Islet precursor cell (in vitro differentiated cells): Measurements from ENCODE around the gene FAM177B.

Experiments
- DNase-seq: peaks from one replicate; pipeline ENCODE4 v3.0.0-alpha.2; 2018

Gene FAM177B

DNA sequence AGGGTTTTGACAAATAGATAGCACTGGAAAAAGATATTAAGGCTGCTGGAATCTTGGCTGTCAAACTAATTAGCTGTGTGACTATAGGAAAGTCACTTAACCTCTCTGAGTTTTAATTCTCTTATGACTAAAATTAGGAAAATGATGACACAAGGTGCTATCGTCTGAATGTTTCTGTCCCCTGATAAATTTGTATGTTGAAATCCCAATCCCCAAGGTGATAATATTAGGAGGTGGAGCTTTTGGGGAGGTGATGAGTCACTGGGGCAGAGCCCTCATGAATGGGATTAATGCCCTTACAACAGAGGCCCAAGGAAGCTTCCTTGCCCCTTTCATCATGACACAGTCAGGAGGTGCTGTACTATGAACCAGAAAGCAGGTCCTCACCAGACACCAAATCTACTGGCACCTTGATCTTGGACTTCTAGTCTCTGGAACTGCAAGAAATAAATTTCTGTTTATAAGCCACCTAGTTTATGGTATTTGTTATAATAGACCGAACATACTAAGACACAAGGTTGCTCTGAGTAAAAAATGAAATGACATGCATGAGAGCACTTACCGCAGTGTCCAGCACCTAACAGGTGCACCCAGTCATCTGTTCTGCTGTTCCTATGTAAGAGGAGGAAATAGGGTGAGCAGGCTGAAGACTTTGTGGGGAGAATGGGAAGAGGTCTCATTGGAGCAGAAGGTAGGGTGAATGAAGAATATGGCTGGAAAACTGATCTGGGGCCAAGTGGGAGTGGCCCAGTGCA lies 51.6 kb downstream of the FAM177B start:
- no peak for DNase-seq

DNA sequence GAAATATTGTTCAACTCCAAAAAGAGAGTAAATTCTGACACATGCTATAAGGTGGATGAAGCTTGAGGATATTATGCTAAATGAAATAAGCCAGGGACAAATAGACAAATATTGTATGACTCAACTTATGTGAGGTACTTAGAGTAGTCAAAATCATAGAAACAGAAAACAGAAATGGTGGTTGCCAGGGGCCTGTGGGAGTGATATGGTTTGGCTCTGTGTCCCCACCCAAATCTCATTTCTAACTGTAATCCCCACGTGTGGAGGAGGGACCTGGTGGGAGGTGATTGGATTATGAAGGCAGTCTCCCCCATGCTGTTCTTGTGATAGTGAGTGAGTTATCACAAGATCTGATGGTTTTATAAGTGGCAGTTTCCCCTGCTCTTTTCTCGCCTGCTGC lies 53.1 kb downstream of the FAM177B start:
- DNase-seq = no peak

DNA sequence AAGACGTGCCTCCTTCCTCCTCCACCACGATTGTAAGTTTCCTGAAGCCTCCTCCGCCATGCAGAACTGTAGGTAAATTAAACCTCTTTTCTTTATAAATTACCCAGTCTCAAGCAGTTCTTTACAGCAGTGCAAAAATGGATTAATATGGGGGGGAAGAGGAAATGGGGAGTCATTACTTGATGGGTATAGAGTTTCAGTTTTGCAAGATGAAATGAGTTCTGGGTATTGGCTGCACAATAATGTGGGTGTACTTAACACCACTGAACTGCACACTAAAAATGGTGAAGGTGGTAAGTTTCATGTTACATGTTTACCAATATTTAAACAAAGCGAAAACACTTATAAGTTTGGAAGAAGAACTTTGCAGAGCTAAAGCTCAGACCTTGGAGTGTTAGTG lies 53.5 kb downstream of the FAM177B start:
- DNase-seq = no peak

DNA sequence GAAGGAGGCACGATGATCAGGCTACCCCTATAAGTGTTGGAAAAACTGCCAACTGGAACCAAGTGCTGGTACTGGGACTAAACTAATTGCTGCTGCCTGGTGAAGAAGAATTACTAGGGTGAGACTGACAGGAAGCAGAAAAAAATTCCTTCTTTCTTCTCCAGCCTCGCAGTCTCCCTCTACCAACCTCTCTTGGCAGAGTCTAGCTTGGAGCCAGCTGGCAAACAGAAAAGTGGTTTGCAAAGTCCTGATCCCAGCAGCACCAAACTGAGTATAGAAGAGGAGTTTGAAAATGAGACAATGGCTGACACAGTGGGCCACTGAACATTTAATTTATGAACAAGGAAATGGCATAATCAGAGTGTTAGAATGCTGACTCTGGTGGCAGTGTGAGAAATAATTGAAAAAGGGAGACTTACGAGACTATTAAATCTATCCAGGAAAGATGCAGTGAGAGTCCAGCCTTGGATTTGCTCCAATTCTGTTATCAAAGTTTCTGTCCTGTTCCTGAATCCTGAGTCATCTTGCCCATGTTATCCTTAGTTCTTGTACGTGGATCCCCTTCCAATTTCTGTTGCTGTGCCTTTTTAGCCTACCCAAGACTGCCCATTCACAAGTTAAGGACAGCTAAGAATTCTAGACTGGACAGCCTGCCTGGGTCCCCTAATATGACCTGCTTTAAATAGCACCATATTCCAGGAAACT lies 54.2 kb downstream of the FAM177B start:
- no peak for DNase-seq

DNA sequence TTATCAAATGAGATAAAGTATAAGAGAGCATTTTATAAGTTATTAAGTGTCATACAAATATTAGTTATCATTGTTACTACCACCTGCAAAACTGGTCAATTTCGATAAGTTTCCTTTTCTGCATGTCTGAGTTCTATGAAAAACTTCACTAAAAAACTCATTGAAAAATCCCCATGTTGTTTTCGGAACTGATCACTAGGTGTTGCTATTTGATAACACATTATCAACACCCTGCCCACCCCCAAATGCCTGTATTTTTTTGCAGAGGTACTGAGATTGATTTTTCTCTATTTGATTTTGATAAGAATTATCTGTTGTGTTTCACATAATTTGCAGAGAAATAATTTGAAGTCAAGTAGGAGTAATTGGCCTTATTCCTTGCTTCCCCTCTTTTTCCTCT lies 55.7 kb downstream of the FAM177B start:
- no peak for DNase-seq

DNA sequence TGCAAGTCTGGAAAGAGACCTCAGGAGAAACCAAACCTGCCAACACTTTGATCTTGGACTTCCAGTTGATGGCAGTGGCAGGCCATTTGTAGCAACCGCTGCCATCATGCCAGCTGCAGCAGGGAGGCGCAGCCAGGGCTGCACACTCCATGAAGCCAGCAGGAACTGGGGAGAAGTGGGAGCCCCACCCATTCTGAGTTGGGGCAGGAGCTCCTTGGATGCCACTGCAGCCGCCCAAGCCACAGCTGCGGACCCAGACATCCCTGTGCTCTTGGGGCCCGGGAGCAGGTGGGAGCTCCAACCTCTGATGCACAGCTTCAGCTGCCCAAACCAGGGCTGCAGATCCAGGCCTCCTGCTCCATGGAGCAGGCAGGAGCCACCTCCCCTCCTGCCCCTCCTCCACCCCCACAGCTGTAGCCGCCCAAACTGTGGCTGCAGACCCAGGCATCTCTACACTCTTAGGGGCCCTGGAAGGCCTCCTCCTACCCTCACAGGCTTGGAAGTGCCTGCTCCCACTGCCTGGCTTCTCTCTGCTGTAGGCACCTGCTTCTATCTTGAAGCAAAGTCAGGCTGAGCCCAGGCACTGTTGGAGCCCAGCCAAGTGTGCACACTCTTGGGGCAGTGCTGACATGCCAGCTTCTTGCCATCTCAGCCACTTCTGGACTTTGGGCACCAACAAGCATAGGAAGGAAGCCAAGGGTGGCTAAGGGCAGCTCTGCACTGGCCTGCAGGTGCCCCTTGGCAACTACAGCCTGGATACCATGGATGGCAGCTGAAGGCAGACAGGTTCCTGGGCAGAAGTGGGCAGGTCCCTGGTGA lies 57.9 kb downstream of the FAM177B start:
- DNase-seq = no peak

DNA sequence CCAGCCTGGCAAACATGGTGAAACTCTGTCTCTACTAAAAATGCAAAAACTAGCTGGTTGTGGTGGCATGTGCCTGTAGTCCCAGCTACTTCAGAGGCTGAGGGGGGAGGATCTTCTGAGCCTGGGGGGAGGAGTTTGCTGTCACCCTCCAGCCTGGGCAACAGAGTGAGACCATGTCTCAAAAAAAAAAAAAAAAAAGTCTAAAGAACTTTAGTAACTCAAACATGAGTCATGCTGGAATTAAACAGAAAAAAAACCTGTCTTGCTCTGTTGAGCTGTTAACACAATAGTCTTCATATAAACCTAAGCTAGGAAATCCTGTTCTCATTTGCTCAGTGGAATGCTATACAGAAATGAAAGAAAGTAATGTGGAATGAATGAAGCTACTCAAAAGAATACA lies 61.1 kb downstream of the FAM177B start:
- peak; percentile 75 for DNase-seq

DNA sequence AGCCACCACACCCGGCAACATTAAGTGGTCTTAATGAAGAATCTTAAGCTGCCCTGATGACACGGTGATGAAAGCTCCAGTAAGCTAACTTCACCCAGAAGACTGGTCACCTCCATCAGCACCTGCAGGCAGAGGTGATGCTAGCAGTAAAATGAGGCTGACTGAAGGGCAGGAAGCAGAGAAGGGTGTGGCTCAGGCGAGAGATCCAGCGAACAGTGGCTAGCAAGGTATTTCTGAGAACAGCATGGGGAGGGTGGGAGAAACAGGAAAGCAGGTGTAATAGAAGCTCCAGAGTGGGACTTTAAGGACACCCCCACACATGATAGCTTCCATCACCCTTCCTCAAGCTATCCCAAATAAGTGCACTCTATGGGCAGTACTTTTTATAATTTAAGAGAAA lies 62.0 kb downstream of the FAM177B start:
- DNase-seq = no peak
